Measurements from ENCODE around the gene ADGRA3. TPM values are rescaled to one million over a fixed set of nuclear protein-coding genes. Genes with fewer than 3 reads are reported as not detected.

The ADGRA3 gene
- total and polyA plus RNA-seq, 8 donors: 17.6 to 67.1 (median 63.5) TPM

DNA sequence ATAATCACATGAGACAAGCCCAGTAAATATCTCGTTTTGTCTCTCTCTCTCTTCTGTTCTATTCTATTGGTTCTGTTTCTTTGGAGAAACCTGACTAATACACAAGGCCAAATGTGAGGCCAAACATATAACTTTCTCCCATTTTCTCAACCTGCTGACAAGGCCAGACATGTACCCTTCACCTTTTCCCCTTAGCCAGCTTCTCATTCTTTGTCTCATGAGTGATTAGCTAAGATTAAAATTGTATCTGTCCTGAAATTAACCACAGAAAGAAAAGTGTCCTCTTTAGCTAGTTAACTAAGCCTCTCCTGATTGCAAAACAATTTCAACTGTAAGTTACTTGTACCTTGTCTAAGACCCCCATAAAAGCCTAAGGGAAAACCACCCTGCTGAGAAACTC lies 18.5 kb upstream of the ADGRA3 start:
- Histone ChIP-seq H3K4me1 (no peaks in the 10 kb centered on the region), H3K36me3 (no peaks in the 10 kb centered on the region), H3K4me3 (no peak overlapping the region), H3K27me3 (no peaks in the 10 kb centered on the region), H3K9me3 (peaks cover 0 to 38% of the 10 kb centered on the region in 2 donors), H3K27ac (no peak overlapping the region)
- DNase-seq (no peak), ATAC-seq (no peak)
- intact Hi-C loops (cut with DNase I): no loop called here
- TF ChIP-seq CTCF (IDR thresholded peaks at IDR 0.05): no peak

DNA sequence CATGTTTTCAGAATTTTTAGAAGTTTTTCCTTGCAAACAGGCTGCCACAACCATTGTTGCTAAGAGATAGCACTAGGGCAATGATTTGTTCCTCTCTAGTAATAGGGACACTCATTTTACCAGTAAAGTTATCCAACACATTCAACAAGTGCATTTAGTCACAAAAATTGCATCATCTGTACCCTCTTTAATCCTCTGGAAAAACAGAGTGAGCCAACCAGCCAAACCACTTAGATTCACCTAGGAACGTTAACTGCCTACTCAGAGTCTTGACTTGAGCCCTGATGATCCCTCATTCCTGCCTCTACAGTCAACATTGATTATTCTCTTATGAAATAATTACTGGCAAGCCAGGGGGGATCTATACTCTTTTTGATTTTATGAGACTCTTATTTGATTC lies 17.0 kb upstream of the ADGRA3 start:
- Histone ChIP-seq H3K9me3 (peaks cover 0 to 38% of the 10 kb centered on the region in 2 donors), H3K4me3 (no peak overlapping the region), H3K36me3 (no peaks in the 10 kb centered on the region), H3K27me3 (no peaks in the 10 kb centered on the region), H3K4me1 (no peaks in the 10 kb centered on the region), H3K27ac (no peak overlapping the region)
- DNase-seq: no peak
- ATAC-seq: no peak
- intact Hi-C loops (cut with DNase I): no loop called here
- TF ChIP-seq CTCF (IDR thresholded peaks at IDR 0.05): no peak

DNA sequence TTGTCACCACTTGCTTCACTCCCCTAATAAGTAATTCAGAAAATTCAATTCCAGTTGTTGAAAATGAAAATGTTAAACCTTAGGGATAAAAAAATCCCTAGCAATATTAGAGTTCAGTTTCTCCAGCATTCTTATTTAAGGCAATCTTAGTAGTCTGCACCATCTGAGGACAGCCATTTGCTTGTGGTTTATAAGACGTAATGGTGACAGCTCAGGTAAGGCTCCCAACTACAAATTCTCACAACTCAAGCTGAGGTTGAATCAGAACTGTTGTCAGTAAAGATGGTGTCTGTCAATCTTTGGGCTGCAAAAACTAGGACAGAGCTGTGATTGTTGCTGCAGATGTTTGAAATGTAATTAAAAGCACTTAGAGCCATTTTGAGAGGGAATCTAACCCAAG lies 16.3 kb upstream of the ADGRA3 start:
- no peaks in the 10 kb centered on the region for H3K27me3 ChIP-seq
- no peak overlapping the region for H3K4me3 ChIP-seq
- H3K27ac ChIP-seq: no peak overlapping the region
- H3K4me1 ChIP-seq: no peaks in the 10 kb centered on the region
- TF ChIP-seq CTCF (IDR thresholded peaks at IDR 0.05): no peak
- ATAC-seq: no peak
- peaks cover 0 to 38% of the 10 kb centered on the region in 2 donors for H3K9me3 ChIP-seq
- DNase-seq: no peak
- intact Hi-C loops (cut with DNase I): no loop called here
- no peaks in the 10 kb centered on the region for H3K36me3 ChIP-seq

- peak in 2 of 4 donors; percentile 38 to 55 for DNase-seq
- ATAC-seq: no peak
- no peak overlapping the region for H3K27ac ChIP-seq
- no peak overlapping the region for H3K4me3 ChIP-seq
- peaks cover 0 to 38% of the 10 kb centered on the region in 2 donors for H3K9me3 ChIP-seq
- no peaks in the 10 kb centered on the region for H3K4me1 ChIP-seq
- TF ChIP-seq CTCF (IDR thresholded peaks at IDR 0.05): no peak
- intact Hi-C loops (cut with DNase I): no loop called here
- H3K27me3 ChIP-seq: no peaks in the 10 kb centered on the region
- no peaks in the 10 kb centered on the region for H3K36me3 ChIP-seq
Observed at GRCh38 chr4:22531311-22532019, 15.6 kb upstream of the ADGRA3 start.

GRCh38 chr4:22524895-22525294 lies 9.0 kb upstream of the ADGRA3 start:
- H3K36me3 ChIP-seq: no peaks in the 10 kb centered on the region
- DNase-seq: no peak
- no peaks in the 10 kb centered on the region for H3K4me1 ChIP-seq
- no peaks in the 10 kb centered on the region for H3K27me3 ChIP-seq
- H3K27ac ChIP-seq: no peak overlapping the region
- TF ChIP-seq CTCF (IDR thresholded peaks at IDR 0.05): no peak
- intact Hi-C loops (cut with DNase I): no loop called here
- no peak for ATAC-seq
- no peak overlapping the region for H3K4me3 ChIP-seq
- H3K9me3 ChIP-seq: no peaks in the 10 kb centered on the region

All from left lung (tissue), 10 donors.